Measurements from ENCODE around the gene PGM1. TPM values are rescaled to one million over a fixed set of nuclear protein-coding genes. Genes with fewer than 3 reads are reported as not detected.
A peak's percentile ranks its signal among the peaks of the same experiment; 100 is the strongest.
"Not testable (repeated sequence)": the region's sequence is repeated elsewhere in the genome, so short reads cannot be mapped to it uniquely, and the experiment has no call there.

Gene PGM1
- total RNA-seq, 1 donor from 2014 or later = 34.9 TPM

- TF ChIP-seq, protein P1, sequence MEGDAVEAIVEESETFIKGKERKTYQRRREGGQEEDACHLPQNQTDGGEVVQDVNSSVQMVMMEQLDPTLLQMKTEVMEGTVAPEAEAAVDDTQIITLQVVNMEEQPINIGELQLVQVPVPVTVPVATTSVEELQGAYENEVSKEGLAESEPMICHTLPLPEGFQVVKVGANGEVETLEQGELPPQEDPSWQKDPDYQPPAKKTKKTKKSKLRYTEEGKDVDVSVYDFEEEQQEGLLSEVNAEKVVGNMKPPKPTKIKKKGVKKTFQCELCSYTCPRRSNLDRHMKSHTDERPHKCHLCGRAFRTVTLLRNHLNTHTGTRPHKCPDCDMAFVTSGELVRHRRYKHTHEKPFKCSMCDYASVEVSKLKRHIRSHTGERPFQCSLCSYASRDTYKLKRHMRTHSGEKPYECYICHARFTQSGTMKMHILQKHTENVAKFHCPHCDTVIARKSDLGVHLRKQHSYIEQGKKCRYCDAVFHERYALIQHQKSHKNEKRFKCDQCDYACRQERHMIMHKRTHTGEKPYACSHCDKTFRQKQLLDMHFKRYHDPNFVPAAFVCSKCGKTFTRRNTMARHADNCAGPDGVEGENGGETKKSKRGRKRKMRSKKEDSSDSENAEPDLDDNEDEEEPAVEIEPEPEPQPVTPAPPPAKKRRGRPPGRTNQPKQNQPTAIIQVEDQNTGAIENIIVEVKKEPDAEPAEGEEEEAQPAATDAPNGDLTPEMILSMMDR (IDR thresholded peaks at IDR 0.05) = no peak
- DNase-seq (ENCODE audit: extremely low spot score, unreplicated experiment) = no peak
- Mint-ChIP-seq H3K27ac (ENCODE audit: unreplicated experiment) (no peak overlapping the region), H3K27me3 (ENCODE audit: unreplicated experiment) (no peaks in the 10 kb centered on the region), H3K36me3 (ENCODE audit: unreplicated experiment) (peaks cover 9% of the 10 kb centered on the region), H3K4me1 (ENCODE audit: unreplicated experiment) (no peaks in the 10 kb centered on the region), H3K9me3 (ENCODE audit: unreplicated experiment) (peaks cover 7% of the 10 kb centered on the region), H3K4me3 (ENCODE audit: unreplicated experiment) (no peak overlapping the region)
Observed at GRCh38 chr1:63569640-63570316, 23.4 kb upstream of the PGM1 start.

GRCh38 chr1:63572686-63573085 lies 20.5 kb upstream of the PGM1 start:
- not testable (repeated sequence) for H3K4me1 Mint-ChIP-seq (ENCODE audit: unreplicated experiment); DNase-seq (ENCODE audit: extremely low spot score, unreplicated experiment); H3K27me3 Mint-ChIP-seq (ENCODE audit: unreplicated experiment); H3K27ac Mint-ChIP-seq (ENCODE audit: unreplicated experiment); H3K9me3 Mint-ChIP-seq (ENCODE audit: unreplicated experiment); H3K4me3 Mint-ChIP-seq (ENCODE audit: unreplicated experiment); H3K36me3 Mint-ChIP-seq (ENCODE audit: unreplicated experiment)

DNA sequence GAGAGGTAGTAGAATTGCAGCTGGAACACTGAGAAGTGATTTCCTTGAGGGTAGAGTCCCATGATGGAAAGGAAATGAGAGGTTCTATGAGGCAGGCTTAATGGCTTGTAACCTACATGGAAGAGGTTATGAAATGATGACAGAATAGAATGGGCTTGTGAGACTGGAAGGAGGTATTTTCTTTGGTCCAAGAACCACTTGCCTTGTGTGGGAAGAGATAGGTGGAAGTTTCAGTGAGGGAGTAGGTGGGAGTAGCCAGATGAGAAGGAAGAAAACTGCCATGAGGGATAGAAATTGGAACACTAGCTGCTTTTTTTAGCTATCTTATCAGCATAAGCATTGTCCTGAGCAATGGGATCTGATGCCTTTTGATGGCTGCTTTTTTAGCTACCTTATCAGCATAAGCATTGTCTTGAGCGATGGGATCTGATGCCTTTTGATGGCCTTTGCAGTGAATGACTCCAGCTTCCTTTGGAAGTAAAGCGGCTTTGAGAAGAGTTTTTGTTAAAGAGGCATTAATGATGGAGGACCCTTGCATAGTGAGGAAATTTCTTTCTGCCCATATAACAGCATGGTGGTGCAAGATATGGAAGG lies 18.9 kb upstream of the PGM1 start:
- not testable (repeated sequence) for DNase-seq (ENCODE audit: extremely low spot score, unreplicated experiment); H3K27ac Mint-ChIP-seq (ENCODE audit: unreplicated experiment); H3K4me3 Mint-ChIP-seq (ENCODE audit: unreplicated experiment); H3K9me3 Mint-ChIP-seq (ENCODE audit: unreplicated experiment); H3K36me3 Mint-ChIP-seq (ENCODE audit: unreplicated experiment); H3K4me1 Mint-ChIP-seq (ENCODE audit: unreplicated experiment); H3K27me3 Mint-ChIP-seq (ENCODE audit: unreplicated experiment)

GRCh38 chr1:63575340-63575826 lies 17.8 kb upstream of the PGM1 start:
- H3K4me1 Mint-ChIP-seq (ENCODE audit: unreplicated experiment) = no peaks in the 10 kb centered on the region
- DNase-seq (ENCODE audit: extremely low spot score, unreplicated experiment) = no peak
- peaks cover 7% of the 10 kb centered on the region for H3K9me3 Mint-ChIP-seq (ENCODE audit: unreplicated experiment)
- H3K4me3 Mint-ChIP-seq (ENCODE audit: unreplicated experiment) = no peak overlapping the region
- H3K36me3 Mint-ChIP-seq (ENCODE audit: unreplicated experiment) = peaks cover 3% of the 10 kb centered on the region
- H3K27ac Mint-ChIP-seq (ENCODE audit: unreplicated experiment) = no peak overlapping the region
- no peaks in the 10 kb centered on the region for H3K27me3 Mint-ChIP-seq (ENCODE audit: unreplicated experiment)
- TF ChIP-seq, protein P1 (IDR thresholded peaks at IDR 0.05) = peak; percentile 70

- not testable (repeated sequence) for DNase-seq (ENCODE audit: extremely low spot score, unreplicated experiment); H3K4me3 Mint-ChIP-seq (ENCODE audit: unreplicated experiment); H3K27me3 Mint-ChIP-seq (ENCODE audit: unreplicated experiment); H3K27ac Mint-ChIP-seq (ENCODE audit: unreplicated experiment); H3K36me3 Mint-ChIP-seq (ENCODE audit: unreplicated experiment); H3K4me1 Mint-ChIP-seq (ENCODE audit: unreplicated experiment); H3K9me3 Mint-ChIP-seq (ENCODE audit: unreplicated experiment)
Observed at GRCh38 chr1:63586326-63586725, 6.9 kb upstream of the PGM1 start.

GRCh38 chr1:63590166-63590560 lies 3.0 kb upstream of the PGM1 start:
- H3K27ac Mint-ChIP-seq (ENCODE audit: unreplicated experiment) = no peak overlapping the region
- peaks cover 6% of the 10 kb centered on the region for H3K4me1 Mint-ChIP-seq (ENCODE audit: unreplicated experiment)
- no peaks in the 10 kb centered on the region for H3K9me3 Mint-ChIP-seq (ENCODE audit: unreplicated experiment)
- no peak overlapping the region for H3K4me3 Mint-ChIP-seq (ENCODE audit: unreplicated experiment)
- H3K27me3 Mint-ChIP-seq (ENCODE audit: unreplicated experiment) = no peaks in the 10 kb centered on the region
- TF ChIP-seq, protein P1 (IDR thresholded peaks at IDR 0.05) = no peak
- no peak for DNase-seq (ENCODE audit: extremely low spot score, unreplicated experiment)
- peaks cover 2% of the 10 kb centered on the region for H3K36me3 Mint-ChIP-seq (ENCODE audit: unreplicated experiment)

Measured in osteocyte (in vitro differentiated cells).